ENCODE data around the gene ATP2C2.

ATP2C2 gene

GRCh38 chr16:84351630-84352029, 16.7 kb upstream of the ATP2C2 start:
- no peaks in the 10 kb centered on the region for H3K79me2 ChIP-seq (ENCODE audit: insufficient read depth, low read length)
- H2AFZ ChIP-seq (ENCODE audit: low read depth, low read length, severe bottlenecking) = no peak overlapping the region
- H3K9ac ChIP-seq (ENCODE audit: low read length) = no peak overlapping the region
- H3K27me3 ChIP-seq (ENCODE audit: low read length) = no peaks in the 10 kb centered on the region
- no peak overlapping the region for H3K4me2 ChIP-seq (ENCODE audit: low read depth, low read length, poor library complexity, severe bottlenecking)
- no peaks in the 10 kb centered on the region for H3K9me3 ChIP-seq (ENCODE audit: insufficient read depth, low read length)
- H3K4me3 ChIP-seq (ENCODE audit: insufficient read depth, low read length, poor library complexity, severe bottlenecking) = no peak overlapping the region
- TF ChIP-seq EZH2phosphoT487 (conservative IDR thresholded peaks at IDR 0.05; ENCODE audit: low read length) = no peak
- TF ChIP-seq CTCF (IDR thresholded peaks at IDR 0.05; ENCODE audit: insufficient read depth, low read length, poor library complexity, severe bottlenecking) = no peak
- no peaks in the 10 kb centered on the region for H3F3A ChIP-seq (ENCODE audit: insufficient read depth)
- no peaks in the 10 kb centered on the region for H3K36me3 ChIP-seq (ENCODE audit: low read length)
- no peak overlapping the region for H3K27ac ChIP-seq (ENCODE audit: low read depth, low read length)
- H4K20me1 ChIP-seq (ENCODE audit: low read depth, low read length) = no peaks in the 10 kb centered on the region
- no peaks in the 10 kb centered on the region for H3K9me2 ChIP-seq (replicated peaks; ENCODE audit: insufficient read depth, low read length)

GRCh38 chr16:84354306-84354705, 14.0 kb upstream of the ATP2C2 start:
- Histone ChIP-seq H3F3A (ENCODE audit: insufficient read depth) (no peaks in the 10 kb centered on the region), H2AFZ (ENCODE audit: low read depth, low read length, severe bottlenecking) (no peak overlapping the region), H3K36me3 (ENCODE audit: low read length) (no peaks in the 10 kb centered on the region), H3K9me2 (replicated peaks; ENCODE audit: insufficient read depth, low read length) (no peaks in the 10 kb centered on the region), H3K79me2 (ENCODE audit: insufficient read depth, low read length) (no peaks in the 10 kb centered on the region), H4K20me1 (ENCODE audit: low read depth, low read length) (no peaks in the 10 kb centered on the region), H3K9me3 (ENCODE audit: insufficient read depth, low read length) (no peaks in the 10 kb centered on the region), H3K4me3 (ENCODE audit: insufficient read depth, low read length, poor library complexity, severe bottlenecking) (no peak overlapping the region), H3K27me3 (ENCODE audit: low read length) (no peaks in the 10 kb centered on the region), H3K9ac (ENCODE audit: low read length) (no peak overlapping the region), H3K4me2 (ENCODE audit: low read depth, low read length, poor library complexity, severe bottlenecking) (no peak overlapping the region), H3K27ac (ENCODE audit: low read depth, low read length) (no peak overlapping the region)
- TF ChIP-seq EZH2phosphoT487 (conservative IDR thresholded peaks at IDR 0.05; ENCODE audit: low read length) (no peak), CTCF (IDR thresholded peaks at IDR 0.05; ENCODE audit: insufficient read depth, low read length, poor library complexity, severe bottlenecking) (no peak)

- TF ChIP-seq CTCF (IDR thresholded peaks at IDR 0.05; ENCODE audit: insufficient read depth, low read length, poor library complexity, severe bottlenecking) (no peak), EZH2phosphoT487 (conservative IDR thresholded peaks at IDR 0.05; ENCODE audit: low read length) (no peak)
- no peaks in the 10 kb centered on the region for H3F3A ChIP-seq (ENCODE audit: insufficient read depth)
- no peak overlapping the region for H3K4me2 ChIP-seq (ENCODE audit: low read depth, low read length, poor library complexity, severe bottlenecking)
- H3K36me3 ChIP-seq (ENCODE audit: low read length) = no peaks in the 10 kb centered on the region
- no peak overlapping the region for H3K4me3 ChIP-seq (ENCODE audit: insufficient read depth, low read length, poor library complexity, severe bottlenecking)
- H3K27ac ChIP-seq (ENCODE audit: low read depth, low read length) = no peak overlapping the region
- no peaks in the 10 kb centered on the region for H3K9me3 ChIP-seq (ENCODE audit: insufficient read depth, low read length)
- no peaks in the 10 kb centered on the region for H3K27me3 ChIP-seq (ENCODE audit: low read length)
- no peaks in the 10 kb centered on the region for H3K9me2 ChIP-seq (replicated peaks; ENCODE audit: insufficient read depth, low read length)
- no peak overlapping the region for H2AFZ ChIP-seq (ENCODE audit: low read depth, low read length, severe bottlenecking)
- no peaks in the 10 kb centered on the region for H3K79me2 ChIP-seq (ENCODE audit: insufficient read depth, low read length)
- H3K9ac ChIP-seq (ENCODE audit: low read length) = no peak overlapping the region
- no peaks in the 10 kb centered on the region for H4K20me1 ChIP-seq (ENCODE audit: low read depth, low read length)
These were observed 13.2 kb upstream of the ATP2C2 start for GRCh38 chr16:84355149-84355548.

All from SU-DHL-6 (cell line).